ENCODE measurements around the gene FHAD1. TPM values are rescaled to one million over a fixed set of nuclear protein-coding genes. Genes with fewer than 3 reads are reported as not detected.
A peak's percentile ranks its signal among the peaks of the same experiment; 100 is the strongest.

Gene FHAD1
- total RNA-seq, 2 experiments from 2014 or later = not detected

- no peaks in the 10 kb centered on the region for H3K36me3 ChIP-seq (ENCODE audit: insufficient read depth, low read length)
- Mint-ChIP-seq H3K4me3 (no peak overlapping the region), H3K27ac (no peak overlapping the region), H3K9me3 (no peaks in the 10 kb centered on the region), H3K36me3 (ENCODE audit: low read depth) (no peaks in the 10 kb centered on the region), H3K4me1 (ENCODE audit: low read depth) (no peaks in the 10 kb centered on the region), H3K27me3 (peaks cover 13% of the 10 kb centered on the region)
- ChIA-PET CTCF (interaction anchor here (0.7 kb wide), 1 partner anchor 12 kb away, joined by 3 read pairs; no protein-coding TSS in a partner anchor), POLR2A (no interaction called here)
- no peak for TF ChIP-seq CTCF (IDR thresholded peaks at IDR 0.05)
- intact Hi-C loops (cut with DNase I, micrococcal nuclease) = no loop called here
- peaks cover 0 to 5% of the 10 kb centered on the region in 2 experiments for H3K27me3 ChIP-seq (ENCODE audit: control insufficient read depth in 1 of 2, insufficient read depth in 2 of 2, low read length in 2 of 2)
- no peaks in the 10 kb centered on the region for H3K4me1 ChIP-seq (ENCODE audit: insufficient read depth, low read length)
- H3K27ac ChIP-seq (ENCODE audit: low read depth in 1 of 2, low read length in 2 of 2) = no peak overlapping the region
- DNase-seq (peak in 1 of 14 experiments; percentile 24), ATAC-seq (ENCODE audit: poor library complexity) (no peak)
- no peak overlapping the region for H3K4me3 ChIP-seq (ENCODE audit: low read length)
- H3K9me3 ChIP-seq (ENCODE audit: control insufficient read depth in 1 of 2, insufficient read depth in 1 of 2, low read length in 2 of 2) = no peaks in the 10 kb centered on the region
Measured at GRCh38 chr1:15311880-15312279, 64.9 kb downstream of the FHAD1 start.

- H3K4me1 Mint-ChIP-seq (ENCODE audit: low read depth) = no peaks in the 10 kb centered on the region
- TF ChIP-seq CTCF (IDR thresholded peaks at IDR 0.05) = no peak
- H3K4me3 ChIP-seq (ENCODE audit: low read length) = no peak overlapping the region
- DNase-seq (no peak), ATAC-seq (ENCODE audit: poor library complexity) (no peak)
- intact Hi-C loops (cut with DNase I, micrococcal nuclease) = no loop called here
- no peaks in the 10 kb centered on the region for H3K9me3 Mint-ChIP-seq
- ChIA-PET POLR2A (no interaction called here), CTCF (no interaction called here)
- H3K27ac ChIP-seq (ENCODE audit: low read depth in 1 of 2, low read length in 2 of 2) = no peak overlapping the region
- no peaks in the 10 kb centered on the region for H3K4me1 ChIP-seq (ENCODE audit: insufficient read depth, low read length)
- H3K9me3 ChIP-seq (ENCODE audit: control insufficient read depth in 1 of 2, insufficient read depth in 1 of 2, low read length in 2 of 2) = no peaks in the 10 kb centered on the region
- H3K4me3 Mint-ChIP-seq = no peak overlapping the region
- peaks cover 13% of the 10 kb centered on the region for H3K27me3 Mint-ChIP-seq
- peaks cover 0 to 5% of the 10 kb centered on the region in 2 experiments for H3K27me3 ChIP-seq (ENCODE audit: control insufficient read depth in 1 of 2, insufficient read depth in 2 of 2, low read length in 2 of 2)
- no peaks in the 10 kb centered on the region for H3K36me3 ChIP-seq (ENCODE audit: insufficient read depth, low read length)
- no peak overlapping the region for H3K27ac Mint-ChIP-seq
- no peaks in the 10 kb centered on the region for H3K36me3 Mint-ChIP-seq (ENCODE audit: low read depth)
Measured at GRCh38 chr1:15312626-15313411, 65.8 kb downstream of the FHAD1 start.

DNA sequence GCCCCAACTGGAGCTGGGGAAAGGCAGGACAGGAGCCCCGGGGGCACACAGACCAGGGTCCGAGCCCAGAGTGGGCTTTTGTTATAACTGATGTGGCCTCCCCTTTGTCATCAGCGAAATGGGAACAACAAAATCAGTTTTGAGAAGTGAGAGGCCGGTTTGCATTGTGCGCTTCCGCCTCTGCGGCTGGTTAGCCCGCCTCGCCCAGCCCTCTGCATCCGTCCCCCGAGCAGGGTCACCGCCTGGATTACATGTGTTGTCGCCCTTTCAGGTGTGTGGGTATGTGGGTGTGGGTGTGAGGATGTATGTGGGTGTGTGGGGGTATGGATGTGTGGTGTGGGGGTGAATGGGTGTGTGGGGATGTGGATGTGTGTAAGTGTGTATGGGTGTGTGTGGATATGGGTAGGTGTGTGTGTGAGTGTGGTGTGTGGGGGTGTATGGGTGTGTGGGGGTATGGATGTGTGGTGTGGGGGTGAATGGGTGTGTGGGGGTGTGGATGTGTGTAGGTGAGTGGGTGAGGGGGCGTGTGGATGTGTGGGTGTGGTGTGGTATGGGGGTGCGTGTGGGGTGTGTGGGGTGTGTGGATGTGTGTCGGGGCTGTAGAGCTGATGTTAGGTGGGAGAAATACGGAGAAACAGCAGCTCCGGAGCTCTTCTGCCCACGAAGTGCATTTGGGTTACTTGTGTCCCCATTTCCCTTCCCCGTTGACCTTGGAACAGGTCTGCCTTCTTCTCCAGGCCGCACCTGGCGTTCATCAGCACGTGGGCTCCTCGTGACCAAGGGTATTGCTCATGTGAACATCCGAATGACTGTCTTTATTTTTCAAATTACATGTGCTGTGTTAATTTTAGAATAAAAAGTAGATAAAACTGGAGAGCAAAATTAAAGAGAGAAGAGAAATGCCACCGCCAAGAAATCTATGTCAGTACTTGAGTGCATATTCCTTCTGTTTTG is 67.6 kb downstream of the FHAD1 start:
- ATAC-seq (ENCODE audit: poor library complexity) (no peak), DNase-seq (no peak)
- Mint-ChIP-seq H3K4me3 (no peak overlapping the region), H3K27me3 (peaks cover 13% of the 10 kb centered on the region), H3K36me3 (ENCODE audit: low read depth) (no peaks in the 10 kb centered on the region), H3K27ac (no peak overlapping the region), H3K9me3 (no peaks in the 10 kb centered on the region), H3K4me1 (ENCODE audit: low read depth) (no peaks in the 10 kb centered on the region)
- Histone ChIP-seq H3K9me3 (ENCODE audit: control insufficient read depth in 1 of 2, insufficient read depth in 1 of 2, low read length in 2 of 2) (no peaks in the 10 kb centered on the region), H3K36me3 (ENCODE audit: insufficient read depth, low read length) (no peaks in the 10 kb centered on the region), H3K27me3 (ENCODE audit: control insufficient read depth in 1 of 2, insufficient read depth in 2 of 2, low read length in 2 of 2) (peaks cover 0 to 5% of the 10 kb centered on the region in 2 experiments), H3K4me1 (ENCODE audit: insufficient read depth, low read length) (no peaks in the 10 kb centered on the region), H3K4me3 (ENCODE audit: low read length) (no peak overlapping the region), H3K27ac (ENCODE audit: low read depth in 1 of 2, low read length in 2 of 2) (no peak overlapping the region)
- ChIA-PET POLR2A (no interaction called here), CTCF (interaction anchor here (1.8 kb wide), 1 partner anchor 10 kb away, joined by 6 read pairs; no protein-coding TSS in a partner anchor)
- intact Hi-C loops (cut with DNase I, micrococcal nuclease) = no loop called here
- no peak for TF ChIP-seq CTCF (IDR thresholded peaks at IDR 0.05)

All from CD4-positive, alpha-beta T cell (primary cell).